ENCODE results near the gene ARFGAP2.

ARFGAP2 gene

GRCh38 chr11:47164321-47164720 lies 12.4 kb downstream of the ARFGAP2 start:
- WGBS (ENCODE audit: extremely low coverage, insufficient coverage, low lambda C conversion rate) = no CpG with 5 or more reads among the region's 4 CpGs
- no peak overlapping the region for H2BK120ac ChIP-seq (ENCODE audit: low read depth, low read length)
- peaks cover 12% of the 10 kb centered on the region for H3K36me3 ChIP-seq (ENCODE audit: control insufficient read depth, insufficient read depth, low read length)

GRCh38 chr11:47163898-47164297 lies 12.8 kb downstream of the ARFGAP2 start:
- Histone ChIP-seq H4K5ac (ENCODE audit: low read length) (no peak overlapping the region), H3K36me3 (ENCODE audit: control insufficient read depth, insufficient read depth, low read length) (peaks cover 12% of the 10 kb centered on the region), H2BK120ac (ENCODE audit: low read depth, low read length) (no peak overlapping the region), H3K4ac (ENCODE audit: low read depth, low read length) (no peak overlapping the region), H3K18ac (ENCODE audit: low read length) (no peak overlapping the region), H2AK5ac (ENCODE audit: low read length) (no peak overlapping the region), H3K4me1 (ENCODE audit: control insufficient read depth, low read depth, low read length) (no peaks in the 10 kb centered on the region), H3K79me2 (ENCODE audit: control insufficient read depth, insufficient read depth, low read length) (no peaks in the 10 kb centered on the region), H3K23ac (ENCODE audit: low read length) (no peak overlapping the region), H3K27me3 (ENCODE audit: insufficient read depth, low read length, poor library complexity) (no peaks in the 10 kb centered on the region), H3K4me3 (ENCODE audit: low read length) (no peak overlapping the region), H3K27ac (ENCODE audit: low read depth, low read length) (no peak overlapping the region), H2BK15ac (replicated peaks; ENCODE audit: low read depth) (no peak overlapping the region), H3K79me1 (ENCODE audit: low read length) (peaks cover 5% of the 10 kb centered on the region), H3K56ac (ENCODE audit: low read length) (no peak overlapping the region), H4K8ac (ENCODE audit: low read depth, low read length) (no peak overlapping the region), H3K9ac (ENCODE audit: low read length) (no peak overlapping the region), H3K4me2 (ENCODE audit: low read length) (no peak overlapping the region), H2BK5ac (ENCODE audit: low read length) (no peak overlapping the region)
- WGBS (ENCODE audit: extremely low coverage, insufficient coverage, low lambda C conversion rate) = no CpG with 5 or more reads among the region's 15 CpGs
- DNase-seq = no peak

More at GRCh38 chr11:47164321-47164720, 12.4 kb downstream of the ARFGAP2 start:
- DNase-seq = no peak
- H3K4ac ChIP-seq (ENCODE audit: low read depth, low read length) = no peak overlapping the region
- H3K18ac ChIP-seq (ENCODE audit: low read length) = no peak overlapping the region
- H3K4me3 ChIP-seq (ENCODE audit: low read length) = no peak overlapping the region
- H3K4me1 ChIP-seq (ENCODE audit: control insufficient read depth, low read depth, low read length) = no peaks in the 10 kb centered on the region
- H3K9ac ChIP-seq (ENCODE audit: low read length) = no peak overlapping the region
- H4K5ac ChIP-seq (ENCODE audit: low read length) = no peak overlapping the region
- H3K27ac ChIP-seq (ENCODE audit: low read depth, low read length) = no peak overlapping the region
- no peak overlapping the region for H4K8ac ChIP-seq (ENCODE audit: low read depth, low read length)
- no peak overlapping the region for H3K56ac ChIP-seq (ENCODE audit: low read length)
- no peak overlapping the region for H2BK5ac ChIP-seq (ENCODE audit: low read length)
- no peaks in the 10 kb centered on the region for H3K79me2 ChIP-seq (ENCODE audit: control insufficient read depth, insufficient read depth, low read length)
- peaks cover 5% of the 10 kb centered on the region for H3K79me1 ChIP-seq (ENCODE audit: low read length)
- H2AK5ac ChIP-seq (ENCODE audit: low read length) = no peak overlapping the region
- no peaks in the 10 kb centered on the region for H3K27me3 ChIP-seq (ENCODE audit: insufficient read depth, low read length, poor library complexity)
- no peak overlapping the region for H2BK15ac ChIP-seq (replicated peaks; ENCODE audit: low read depth)
- H3K23ac ChIP-seq (ENCODE audit: low read length) = no peak overlapping the region
- H3K4me2 ChIP-seq (ENCODE audit: low read length) = no peak overlapping the region

- Histone ChIP-seq H3K4me3 (ENCODE audit: low read length) (no peak overlapping the region), H4K8ac (ENCODE audit: low read depth, low read length) (no peak overlapping the region), H3K27ac (ENCODE audit: low read depth, low read length) (no peak overlapping the region), H3K18ac (ENCODE audit: low read length) (no peak overlapping the region), H3K4me1 (ENCODE audit: control insufficient read depth, low read depth, low read length) (no peaks in the 10 kb centered on the region), H2BK15ac (replicated peaks; ENCODE audit: low read depth) (no peak overlapping the region), H3K4ac (ENCODE audit: low read depth, low read length) (no peak overlapping the region), H3K27me3 (ENCODE audit: insufficient read depth, low read length, poor library complexity) (no peaks in the 10 kb centered on the region), H3K23ac (ENCODE audit: low read length) (no peak overlapping the region), H3K36me3 (ENCODE audit: control insufficient read depth, insufficient read depth, low read length) (peaks cover 11% of the 10 kb centered on the region), H4K5ac (ENCODE audit: low read length) (no peak overlapping the region), H3K79me2 (ENCODE audit: control insufficient read depth, insufficient read depth, low read length) (no peaks in the 10 kb centered on the region), H2AK5ac (ENCODE audit: low read length) (no peak overlapping the region), H2BK5ac (ENCODE audit: low read length) (no peak overlapping the region), H3K56ac (ENCODE audit: low read length) (no peak overlapping the region), H3K4me2 (ENCODE audit: low read length) (no peak overlapping the region), H3K79me1 (ENCODE audit: low read length) (peaks cover 5% of the 10 kb centered on the region), H3K9ac (ENCODE audit: low read length) (no peak overlapping the region), H2BK120ac (ENCODE audit: low read depth, low read length) (no peak overlapping the region)
- no CpG with 5 or more reads among the region's 3 CpGs for WGBS (ENCODE audit: extremely low coverage, insufficient coverage, low lambda C conversion rate)
- DNase-seq = no peak
Measured at GRCh38 chr11:47163193-47163592, 13.5 kb downstream of the ARFGAP2 start.

- no peak overlapping the region for H3K4me3 ChIP-seq (ENCODE audit: low read length)
- WGBS (ENCODE audit: extremely low coverage, insufficient coverage, low lambda C conversion rate) = no CpG with 5 or more reads among the region's 5 CpGs
- peaks cover 7% of the 10 kb centered on the region for H3K36me3 ChIP-seq (ENCODE audit: control insufficient read depth, insufficient read depth, low read length)
Measured at GRCh38 chr11:47162426-47162825, 14.3 kb downstream of the ARFGAP2 start.

GRCh38 chr11:47161890-47162289 lies 14.8 kb downstream of the ARFGAP2 start:
- no CpG with 5 or more reads among the region's 9 CpGs for WGBS (ENCODE audit: extremely low coverage, insufficient coverage, low lambda C conversion rate)
- Histone ChIP-seq H3K79me1 (ENCODE audit: low read length) (peaks cover under 1% of the 10 kb centered on the region), H3K27ac (ENCODE audit: low read depth, low read length) (no peak overlapping the region), H4K5ac (ENCODE audit: low read length) (no peak overlapping the region), H3K9ac (ENCODE audit: low read length) (no peak overlapping the region), H2AK5ac (ENCODE audit: low read length) (no peak overlapping the region), H4K8ac (ENCODE audit: low read depth, low read length) (no peak overlapping the region), H2BK120ac (ENCODE audit: low read depth, low read length) (no peak overlapping the region), H3K23ac (ENCODE audit: low read length) (no peak overlapping the region), H2BK15ac (replicated peaks; ENCODE audit: low read depth) (no peak overlapping the region), H2BK5ac (ENCODE audit: low read length) (no peak overlapping the region), H3K56ac (ENCODE audit: low read length) (no peak overlapping the region), H3K4ac (ENCODE audit: low read depth, low read length) (no peak overlapping the region), H3K4me1 (ENCODE audit: control insufficient read depth, low read depth, low read length) (no peaks in the 10 kb centered on the region), H3K36me3 (ENCODE audit: control insufficient read depth, insufficient read depth, low read length) (peaks cover 4% of the 10 kb centered on the region), H3K4me3 (ENCODE audit: low read length) (no peak overlapping the region), H3K27me3 (ENCODE audit: insufficient read depth, low read length, poor library complexity) (no peaks in the 10 kb centered on the region), H3K79me2 (ENCODE audit: control insufficient read depth, insufficient read depth, low read length) (no peaks in the 10 kb centered on the region), H3K18ac (ENCODE audit: low read length) (no peak overlapping the region), H3K4me2 (ENCODE audit: low read length) (no peak overlapping the region)
- no peak for DNase-seq

More at GRCh38 chr11:47162426-47162825, 14.3 kb downstream of the ARFGAP2 start:
- no peak overlapping the region for H3K4me2 ChIP-seq (ENCODE audit: low read length)
- H3K79me2 ChIP-seq (ENCODE audit: control insufficient read depth, insufficient read depth, low read length) = no peaks in the 10 kb centered on the region
- H2BK15ac ChIP-seq (replicated peaks; ENCODE audit: low read depth) = no peak overlapping the region
- no peaks in the 10 kb centered on the region for H3K4me1 ChIP-seq (ENCODE audit: control insufficient read depth, low read depth, low read length)
- no peak overlapping the region for H3K4ac ChIP-seq (ENCODE audit: low read depth, low read length)
- no peak overlapping the region for H2BK120ac ChIP-seq (ENCODE audit: low read depth, low read length)
- no peaks in the 10 kb centered on the region for H3K27me3 ChIP-seq (ENCODE audit: insufficient read depth, low read length, poor library complexity)
- H4K5ac ChIP-seq (ENCODE audit: low read length) = no peak overlapping the region
- H2BK5ac ChIP-seq (ENCODE audit: low read length) = no peak overlapping the region
- no peak overlapping the region for H2AK5ac ChIP-seq (ENCODE audit: low read length)
- no peak overlapping the region for H3K23ac ChIP-seq (ENCODE audit: low read length)
- no peak overlapping the region for H3K56ac ChIP-seq (ENCODE audit: low read length)
- no peak overlapping the region for H4K8ac ChIP-seq (ENCODE audit: low read depth, low read length)
- peaks cover 2% of the 10 kb centered on the region for H3K79me1 ChIP-seq (ENCODE audit: low read length)
- no peak overlapping the region for H3K18ac ChIP-seq (ENCODE audit: low read length)
- H3K9ac ChIP-seq (ENCODE audit: low read length) = no peak overlapping the region
- DNase-seq = no peak
- H3K27ac ChIP-seq (ENCODE audit: low read depth, low read length) = no peak overlapping the region

- no peak overlapping the region for H3K56ac ChIP-seq (ENCODE audit: low read length)
- H3K4me2 ChIP-seq (ENCODE audit: low read length) = no peak overlapping the region
- no peak overlapping the region for H3K23ac ChIP-seq (ENCODE audit: low read length)
- H2BK120ac ChIP-seq (ENCODE audit: low read depth, low read length) = no peak overlapping the region
- no peaks in the 10 kb centered on the region for H3K27me3 ChIP-seq (ENCODE audit: insufficient read depth, low read length, poor library complexity)
- H2AK5ac ChIP-seq (ENCODE audit: low read length) = no peak overlapping the region
- H2BK15ac ChIP-seq (replicated peaks; ENCODE audit: low read depth) = no peak overlapping the region
- WGBS (ENCODE audit: extremely low coverage, insufficient coverage, low lambda C conversion rate) = no CpG with 5 or more reads among the region's 14 CpGs
- no peak overlapping the region for H2BK5ac ChIP-seq (ENCODE audit: low read length)
- H3K79me1 ChIP-seq (ENCODE audit: low read length) = no peaks in the 10 kb centered on the region
- no peak overlapping the region for H3K27ac ChIP-seq (ENCODE audit: low read depth, low read length)
- H3K79me2 ChIP-seq (ENCODE audit: control insufficient read depth, insufficient read depth, low read length) = no peaks in the 10 kb centered on the region
- H3K9ac ChIP-seq (ENCODE audit: low read length) = no peak overlapping the region
- no peak overlapping the region for H3K4me3 ChIP-seq (ENCODE audit: low read length)
- H3K4ac ChIP-seq (ENCODE audit: low read depth, low read length) = no peak overlapping the region
- no peaks in the 10 kb centered on the region for H3K36me3 ChIP-seq (ENCODE audit: control insufficient read depth, insufficient read depth, low read length)
- no peak overlapping the region for H4K8ac ChIP-seq (ENCODE audit: low read depth, low read length)
- no peak overlapping the region for H4K5ac ChIP-seq (ENCODE audit: low read length)
- H3K18ac ChIP-seq (ENCODE audit: low read length) = no peak overlapping the region
- DNase-seq = peak; percentile 87
- H3K4me1 ChIP-seq (ENCODE audit: control insufficient read depth, low read depth, low read length) = no peaks in the 10 kb centered on the region
Measured at GRCh38 chr11:47161134-47161854, 15.4 kb downstream of the ARFGAP2 start.
